GDM1 (cell line): Measurements from ENCODE around the gene SMPD2.

ENCODE experiments used
- DNase-seq: peaks from one replicate; lab custom pipeline; 2025; lab: John Stamatoyannopoulos, UW

Gene SMPD2

DNA sequence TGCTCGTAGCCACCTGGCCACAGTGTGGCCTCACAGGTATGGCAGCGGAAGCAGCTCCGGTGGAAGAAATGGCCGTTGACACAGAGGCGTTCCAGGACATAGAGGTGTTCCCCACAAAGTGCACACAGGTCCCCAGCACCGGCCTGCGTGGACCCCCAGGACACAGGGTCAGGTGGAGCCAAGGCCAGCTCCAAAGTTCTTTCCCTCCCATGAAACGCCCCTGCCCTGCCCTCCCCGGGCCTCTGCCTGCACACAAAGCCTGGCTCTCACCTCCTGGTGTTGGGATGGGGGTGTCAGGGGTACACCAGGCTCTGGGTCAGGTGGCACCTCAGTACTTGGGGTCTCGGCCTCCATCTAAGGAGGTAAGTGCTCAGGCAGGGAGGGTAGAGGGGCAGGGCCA is 6.6 kb downstream of the SMPD2 start:
- no peak for DNase-seq

DNA sequence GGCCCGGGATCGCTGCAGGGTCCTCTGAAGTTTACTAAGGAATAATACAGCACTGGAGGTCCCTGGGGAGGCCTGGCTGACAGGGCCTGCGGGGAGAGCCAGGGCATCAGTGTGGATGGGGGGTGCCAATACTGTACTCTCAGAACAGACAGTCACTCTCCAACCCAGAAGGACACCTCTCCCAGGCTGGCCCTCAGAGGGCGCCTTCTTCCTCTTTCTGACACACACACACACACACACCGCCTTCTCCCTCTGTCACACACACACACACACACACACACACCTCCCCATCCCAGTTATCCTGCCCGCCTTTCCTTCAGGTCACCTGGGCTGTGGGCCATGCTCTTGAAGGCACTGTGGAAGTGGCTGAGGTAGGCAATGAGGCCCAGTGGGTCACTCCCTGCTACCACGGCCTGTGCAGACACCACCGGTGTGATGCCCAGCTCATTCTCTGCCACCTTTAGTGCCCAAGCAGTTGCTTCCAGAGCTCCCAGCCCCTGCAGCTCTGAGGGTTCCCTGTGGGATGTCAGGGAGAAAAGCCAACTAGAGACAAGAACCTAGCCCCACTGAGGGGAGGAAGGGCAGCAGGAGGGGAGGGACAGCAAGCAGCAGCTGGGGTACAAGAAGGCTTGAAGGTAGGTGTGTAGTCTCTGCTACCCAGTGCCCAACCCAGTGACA is 7.5 kb downstream of the SMPD2 start:
- DNase-seq: peak; percentile 18

DNA sequence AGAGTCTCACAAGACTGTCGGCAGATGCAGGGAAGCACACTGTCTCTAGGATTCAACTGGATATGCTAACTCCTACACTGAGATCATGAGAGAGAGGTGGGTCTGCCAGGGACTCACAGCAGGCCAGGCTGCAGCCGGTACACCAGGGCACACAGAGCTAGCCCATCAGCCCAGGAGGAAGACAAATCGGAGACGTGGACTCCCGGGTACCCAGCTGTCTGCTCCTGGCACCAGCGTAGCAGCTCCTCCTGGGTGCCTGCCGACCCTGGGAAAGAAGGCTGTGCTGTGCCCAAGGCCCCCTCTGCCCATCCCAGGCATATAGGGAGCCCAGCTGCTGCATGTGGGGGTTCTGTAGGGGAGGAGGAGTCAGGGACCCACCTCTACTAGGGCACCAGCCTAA is 8.1 kb downstream of the SMPD2 start:
- no peak for DNase-seq

DNA sequence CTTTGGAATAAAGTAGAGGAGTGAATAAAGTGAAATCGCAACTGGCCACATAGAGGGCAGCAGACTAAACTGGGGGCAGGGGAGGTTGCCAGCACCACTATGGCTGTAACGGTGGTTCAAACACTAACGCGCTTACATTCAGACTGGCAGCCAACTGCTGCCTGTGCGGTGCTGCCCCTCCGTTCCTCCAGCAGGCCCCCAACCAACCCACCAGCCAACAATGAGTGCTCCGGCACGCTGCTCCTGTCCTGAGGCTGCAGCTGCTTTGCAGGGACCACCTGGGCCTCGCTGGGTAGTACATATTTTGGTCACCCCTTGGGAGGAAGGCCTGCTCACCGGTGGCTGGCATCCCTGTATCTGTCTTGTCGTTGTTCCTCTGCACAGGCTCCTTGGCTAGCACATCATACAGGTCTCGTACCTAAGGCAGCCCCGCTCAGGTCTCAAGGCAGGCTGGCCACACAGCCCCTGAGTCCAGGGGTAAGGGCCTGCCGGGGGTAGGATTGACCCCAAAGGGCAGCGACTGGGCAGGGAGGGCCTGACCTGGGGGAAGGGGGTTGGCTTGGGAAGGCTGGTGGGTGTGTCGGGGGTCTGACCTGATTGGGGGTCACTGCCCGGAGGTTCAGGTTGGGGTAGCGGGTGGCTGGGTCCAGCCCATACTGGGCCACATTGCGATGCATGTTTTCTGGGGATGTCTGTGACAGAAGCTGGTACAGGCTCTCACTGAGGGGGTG is 8.7 kb downstream of the SMPD2 start:
- DNase-seq: no peak

DNA sequence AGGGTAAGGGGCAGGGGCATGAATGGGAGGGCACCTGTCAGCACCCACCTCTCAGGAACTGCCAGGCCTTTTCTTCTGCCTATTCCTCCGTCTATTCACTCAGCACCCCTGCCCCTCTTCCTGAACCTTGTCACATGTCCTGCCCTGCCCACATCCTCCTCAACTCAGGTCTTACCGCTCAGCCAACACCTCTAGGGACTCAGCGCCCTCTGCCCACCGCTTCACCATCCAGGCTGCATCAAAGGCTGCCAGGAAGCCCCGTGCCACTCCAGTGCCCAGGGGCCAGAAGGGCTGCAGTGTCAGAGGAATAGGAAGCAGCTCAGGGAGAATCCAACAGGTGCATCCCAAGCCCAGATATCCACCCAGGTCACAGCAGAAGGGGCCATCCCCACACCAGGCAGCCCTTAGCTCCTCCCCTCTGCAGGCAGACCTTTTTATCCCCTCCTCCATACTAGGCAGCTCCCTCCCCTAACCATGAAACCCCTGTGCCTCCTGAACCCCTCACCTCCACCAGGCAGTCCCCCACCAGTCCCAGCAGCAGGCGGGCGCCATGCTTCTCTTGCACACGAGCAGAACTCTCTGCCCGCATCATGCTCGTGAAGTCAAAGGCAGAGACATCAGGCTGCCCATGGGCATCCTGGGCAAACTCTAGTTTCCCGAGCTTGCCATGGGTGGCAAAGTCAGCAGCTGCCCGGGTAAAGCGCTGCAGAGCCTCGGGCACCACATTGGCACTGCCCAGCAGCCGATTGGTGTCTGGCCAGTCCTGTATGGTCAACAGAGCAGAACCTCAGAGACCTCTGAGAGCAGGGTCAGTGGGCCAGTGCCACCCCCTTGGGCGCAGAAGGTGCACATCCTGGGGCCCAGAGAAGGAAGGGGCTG is 9.5 kb downstream of the SMPD2 start:
- DNase-seq: no peak

DNA sequence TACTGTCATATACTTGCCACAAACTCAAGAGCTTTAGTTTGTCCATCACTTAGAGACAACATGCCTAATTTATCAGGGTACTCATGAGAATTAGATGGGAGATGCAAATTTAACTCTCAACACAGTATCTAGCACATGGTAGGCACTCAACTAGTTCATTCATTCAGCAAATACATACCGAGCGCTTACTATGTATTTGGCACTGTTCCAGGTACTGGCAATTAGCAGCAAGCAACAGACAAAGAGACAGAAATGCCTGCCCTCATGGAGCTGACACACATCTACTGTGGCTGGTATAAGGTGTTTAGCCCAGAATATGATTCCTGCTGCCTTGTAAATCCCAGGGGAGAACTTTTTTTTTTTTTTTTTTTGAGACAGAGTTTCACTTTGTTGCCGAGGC is 10.3 kb downstream of the SMPD2 start:
- DNase-seq: no peak

DNA sequence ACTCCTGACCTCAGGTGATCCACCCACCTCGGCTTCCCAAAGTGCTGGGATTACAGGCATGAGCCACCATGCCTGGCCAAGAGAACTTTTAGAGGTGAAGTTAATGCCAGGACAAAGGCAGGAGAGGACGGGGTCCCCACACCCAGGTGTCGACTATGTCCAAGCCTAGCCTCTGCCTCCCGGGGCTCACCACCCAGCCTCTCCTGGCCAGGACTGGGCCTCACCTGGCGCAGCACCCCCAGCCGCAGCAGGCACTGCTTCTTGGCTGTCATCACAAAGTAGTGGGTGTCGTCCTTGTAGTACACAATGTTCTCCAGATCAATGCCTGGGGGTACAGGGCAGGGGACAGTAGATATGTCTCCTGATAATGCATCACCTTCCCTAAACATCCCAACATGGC is 10.9 kb downstream of the SMPD2 start:
- DNase-seq: no peak

DNA sequence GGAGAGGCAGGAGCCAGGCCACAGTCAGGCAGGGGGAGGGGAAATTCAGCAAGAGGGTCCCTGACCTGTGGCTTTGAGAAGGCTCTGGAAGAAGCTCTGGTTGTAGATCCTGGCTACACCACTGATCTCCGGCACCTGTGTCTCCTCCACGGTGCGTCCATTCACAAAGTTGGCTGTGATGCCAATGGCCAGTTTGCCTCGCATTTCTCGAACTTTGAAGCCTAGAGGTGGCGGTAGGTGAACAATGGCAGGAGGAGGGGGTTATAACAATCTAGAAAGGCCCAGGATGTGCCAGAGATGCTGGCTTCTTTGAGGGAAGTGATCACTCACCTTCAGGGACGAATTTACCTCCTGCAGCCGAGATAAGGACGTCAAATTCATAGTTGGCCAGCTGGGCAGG is 11.7 kb downstream of the SMPD2 start:
- no peak for DNase-seq

DNA sequence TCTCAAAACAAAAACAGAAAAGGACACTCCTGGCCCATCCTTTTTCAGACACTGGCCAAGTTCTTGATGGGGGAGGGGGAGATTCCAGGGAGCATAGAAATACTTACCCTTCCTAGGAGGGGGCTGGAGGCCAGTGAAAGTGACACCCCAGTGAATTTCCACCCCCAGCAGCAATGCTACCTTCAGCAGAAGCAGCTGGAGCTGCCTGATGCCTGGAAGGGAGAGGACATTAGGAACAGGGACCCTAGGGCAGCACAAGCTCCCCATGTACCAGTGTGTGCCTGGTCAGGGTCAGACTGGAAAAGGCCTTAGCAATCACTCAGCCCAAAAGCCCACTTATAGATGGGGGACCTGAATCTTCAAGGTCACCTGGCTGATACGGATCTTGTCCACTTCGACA is 12.6 kb downstream of the SMPD2 start:
- DNase-seq: no peak

DNA sequence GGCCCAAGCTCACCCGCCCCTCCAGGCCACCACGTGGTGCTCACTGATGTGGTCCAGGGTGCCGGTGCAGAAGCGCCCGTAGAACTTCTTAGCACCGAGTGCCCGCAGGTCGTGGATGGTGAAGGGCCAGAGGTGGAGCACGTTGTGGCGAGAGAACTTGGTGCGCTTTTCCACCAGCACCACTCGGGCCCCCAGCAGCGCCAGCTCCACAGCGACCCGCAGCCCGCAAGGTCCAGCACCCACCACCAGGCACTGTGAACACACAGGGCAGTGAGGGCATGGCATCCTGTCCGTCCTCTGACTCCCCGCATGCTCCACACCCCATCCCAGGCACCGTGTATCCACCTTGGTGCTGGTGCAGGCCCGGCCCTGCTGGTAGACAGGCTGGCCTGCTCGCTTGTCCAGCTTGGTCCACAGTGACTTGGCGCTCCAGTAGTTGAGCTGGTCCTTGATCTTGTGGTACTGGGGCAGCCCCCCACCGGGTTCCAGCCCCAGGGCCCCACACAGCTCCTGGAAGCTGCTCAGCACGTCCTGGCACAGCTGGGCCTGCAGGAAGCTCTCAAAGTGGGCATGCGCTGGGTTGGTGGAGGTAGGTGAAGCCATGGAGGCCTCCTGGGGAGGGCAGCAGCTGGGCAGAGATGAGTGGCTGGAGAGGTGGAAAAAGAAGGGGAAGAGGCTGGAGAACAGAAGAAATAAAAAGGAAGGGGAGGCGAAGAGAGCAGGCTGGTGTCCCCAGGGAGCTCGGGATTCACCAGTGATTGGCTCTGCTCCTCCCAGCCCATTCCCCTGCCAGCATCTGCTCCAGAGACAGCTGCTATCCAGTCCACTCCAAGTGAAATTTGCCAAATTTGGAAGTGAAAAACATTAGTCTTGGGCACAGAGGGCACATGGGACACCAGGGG is 13.3 kb downstream of the SMPD2 start:
- DNase-seq: no peak

DNA sequence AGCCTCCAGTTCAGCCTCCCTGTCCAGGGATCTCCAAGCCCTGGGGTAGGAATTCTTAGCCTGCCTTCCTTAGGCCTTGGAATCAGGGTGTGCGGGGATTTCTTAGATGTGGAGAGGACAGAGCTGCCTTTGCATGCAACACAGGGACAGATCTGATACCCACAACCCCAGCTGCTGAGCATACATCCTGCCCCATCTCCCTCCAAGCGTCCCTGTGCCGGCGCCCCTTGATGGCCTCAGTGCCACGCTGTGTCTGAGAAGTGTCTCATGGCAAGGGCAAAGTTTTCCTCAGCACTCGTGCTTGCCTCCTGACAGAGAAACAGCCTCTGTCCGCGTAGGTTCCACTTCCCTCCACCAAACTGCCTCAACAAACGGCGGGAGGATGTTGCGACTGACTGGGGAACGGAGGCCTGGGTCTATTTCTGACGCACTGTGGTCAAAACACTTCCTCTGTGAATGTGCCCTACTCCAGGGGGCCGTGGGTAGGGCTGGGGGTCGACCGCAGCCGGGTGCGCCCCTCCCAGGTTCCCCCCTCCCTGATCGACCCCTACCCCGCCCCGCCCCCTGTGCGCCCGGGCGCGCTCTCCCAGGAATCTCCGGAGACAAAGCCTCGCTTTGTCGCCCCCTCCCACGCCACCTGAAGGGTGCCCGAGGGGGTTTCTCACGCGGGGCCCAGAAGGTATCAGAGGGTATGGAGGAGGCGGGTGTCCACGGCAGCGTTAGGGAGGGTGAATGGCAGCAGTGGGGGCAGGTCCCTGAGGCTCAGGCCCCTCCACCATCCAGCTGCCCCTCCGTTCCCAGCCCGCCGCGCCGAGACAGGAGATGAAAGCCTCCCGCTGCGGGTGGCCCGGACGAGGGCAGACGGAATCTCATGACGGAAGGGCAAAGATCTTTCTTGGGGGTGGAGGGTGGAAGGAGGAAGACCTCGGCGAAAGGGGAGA is 14.2 kb downstream of the SMPD2 start:
- peak; percentile 73 for DNase-seq

DNA sequence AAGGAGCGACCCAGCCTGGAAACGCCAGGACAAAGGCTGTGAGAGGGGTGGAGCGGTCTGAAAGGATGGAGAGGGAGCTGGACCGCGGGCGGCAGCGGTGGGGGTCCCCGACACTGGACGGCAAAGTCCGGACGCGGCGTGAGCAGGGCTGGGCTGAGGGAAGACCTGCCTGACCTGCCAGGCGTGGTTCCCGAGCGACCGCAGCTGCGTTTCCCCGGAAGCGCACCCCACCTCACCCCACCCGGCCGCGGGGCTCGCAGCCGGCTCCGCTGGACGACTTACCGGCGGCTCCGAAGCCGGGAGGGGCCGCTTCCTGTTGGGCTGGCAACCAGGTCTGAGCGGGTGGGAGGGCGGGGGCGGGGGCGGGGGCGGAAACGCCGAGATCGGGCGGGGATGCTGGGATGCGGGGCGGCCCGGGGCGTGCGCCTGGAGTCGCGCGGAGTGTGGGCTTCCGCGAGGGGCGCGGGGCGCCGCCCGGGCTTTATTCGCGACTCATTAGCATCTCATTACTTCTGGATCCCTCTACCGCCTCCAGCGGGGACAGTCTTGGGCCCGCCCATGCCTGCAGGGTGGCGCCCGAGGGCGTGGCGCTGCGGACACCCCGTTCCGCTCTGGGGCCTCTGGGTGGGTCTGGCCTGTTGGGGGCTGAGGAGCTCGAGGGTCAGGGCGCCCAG is 15.1 kb downstream of the SMPD2 start, which contains the start of gene MICAL1:
MICAL1 (minus strand) TSS at position 336 of the 674 bp plus-strand sequence. CDS start 1,576 bp downstream, outside the sequence.
- DNase-seq: no peak

DNA sequence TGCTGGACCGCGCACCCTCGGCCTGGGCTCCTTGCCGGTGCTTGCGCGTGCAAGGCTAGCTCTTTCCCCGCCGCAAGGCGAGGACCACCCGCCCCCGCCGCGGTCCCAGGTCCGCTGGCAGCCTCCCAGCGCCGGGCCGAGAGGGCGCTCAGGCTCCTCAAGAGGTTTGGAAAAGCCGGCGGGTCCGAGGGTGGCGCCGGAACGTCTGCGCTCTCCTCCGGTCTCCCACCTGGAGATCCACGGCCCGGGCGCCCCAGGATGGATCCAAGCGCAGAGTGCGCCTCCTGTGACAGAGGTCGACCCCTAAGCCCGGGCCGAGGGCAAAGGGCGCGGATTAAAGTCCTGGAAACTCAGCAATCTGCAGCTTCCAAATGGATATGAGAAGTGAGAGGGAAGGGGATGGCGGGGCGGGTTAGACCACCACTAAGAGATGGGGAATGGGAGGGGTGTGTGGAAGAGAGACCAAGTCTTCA is 15.6 kb downstream of the SMPD2 start:
- no peak for DNase-seq

DNA sequence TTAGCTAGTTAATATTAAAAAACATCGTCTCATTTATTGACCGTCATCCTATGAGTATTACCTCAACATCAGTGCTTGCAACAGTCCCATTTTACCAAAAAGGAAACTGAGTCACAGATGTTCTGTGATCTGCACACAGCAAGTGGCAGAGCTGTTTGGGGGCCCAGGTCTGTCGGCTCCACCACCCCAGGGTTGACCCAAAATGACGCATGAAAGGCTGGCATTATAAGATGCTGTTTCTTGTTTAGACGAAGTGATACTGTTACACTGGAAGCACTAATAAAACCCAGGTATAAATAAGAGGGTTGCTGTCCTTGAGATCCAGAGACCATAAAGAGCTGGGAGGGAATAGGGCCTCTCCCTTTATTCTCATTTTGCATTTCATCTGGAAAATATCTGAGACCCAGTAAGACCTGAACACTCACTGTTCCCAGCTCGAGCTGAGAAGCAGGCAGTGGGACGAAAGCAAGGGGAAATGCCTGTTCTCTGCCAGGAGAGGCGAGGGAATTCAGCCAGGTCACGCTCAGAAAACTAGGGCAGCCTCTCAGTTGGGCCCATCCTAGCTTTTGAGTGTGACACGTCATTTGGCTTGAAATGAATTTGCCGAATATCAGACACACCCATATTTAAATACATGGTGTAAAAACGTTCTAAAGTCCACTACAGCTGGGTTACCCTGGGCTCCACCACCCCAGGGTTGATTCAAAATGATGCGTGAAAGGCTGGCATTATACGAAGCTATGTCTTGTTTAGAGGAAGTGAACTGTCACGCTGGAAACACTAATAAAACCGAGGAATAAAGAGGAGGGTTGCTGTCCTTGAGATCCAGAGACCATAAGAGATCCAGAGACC is 16.4 kb downstream of the SMPD2 start:
- no peak for DNase-seq

DNA sequence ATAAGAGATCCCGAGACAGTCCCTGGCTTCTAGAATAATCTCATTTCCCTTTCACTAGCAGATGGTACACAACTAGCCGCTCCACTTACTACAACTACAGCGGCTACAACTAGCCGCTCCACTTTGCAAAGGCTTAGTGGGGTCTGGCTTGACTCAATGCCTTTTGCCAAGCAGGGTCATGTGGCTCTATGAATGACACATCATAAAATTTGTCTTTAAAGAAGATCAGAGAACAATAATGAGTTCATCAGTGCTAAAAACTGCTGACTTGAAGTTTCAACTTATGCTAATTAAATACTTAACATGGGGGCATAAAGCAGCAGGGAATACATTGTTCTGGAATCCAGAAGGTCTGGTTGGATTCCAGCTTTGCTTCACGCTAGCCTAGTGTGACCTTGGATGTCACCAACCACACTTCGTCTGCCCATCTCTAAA is 17.1 kb downstream of the SMPD2 start:
- DNase-seq: no peak

DNA sequence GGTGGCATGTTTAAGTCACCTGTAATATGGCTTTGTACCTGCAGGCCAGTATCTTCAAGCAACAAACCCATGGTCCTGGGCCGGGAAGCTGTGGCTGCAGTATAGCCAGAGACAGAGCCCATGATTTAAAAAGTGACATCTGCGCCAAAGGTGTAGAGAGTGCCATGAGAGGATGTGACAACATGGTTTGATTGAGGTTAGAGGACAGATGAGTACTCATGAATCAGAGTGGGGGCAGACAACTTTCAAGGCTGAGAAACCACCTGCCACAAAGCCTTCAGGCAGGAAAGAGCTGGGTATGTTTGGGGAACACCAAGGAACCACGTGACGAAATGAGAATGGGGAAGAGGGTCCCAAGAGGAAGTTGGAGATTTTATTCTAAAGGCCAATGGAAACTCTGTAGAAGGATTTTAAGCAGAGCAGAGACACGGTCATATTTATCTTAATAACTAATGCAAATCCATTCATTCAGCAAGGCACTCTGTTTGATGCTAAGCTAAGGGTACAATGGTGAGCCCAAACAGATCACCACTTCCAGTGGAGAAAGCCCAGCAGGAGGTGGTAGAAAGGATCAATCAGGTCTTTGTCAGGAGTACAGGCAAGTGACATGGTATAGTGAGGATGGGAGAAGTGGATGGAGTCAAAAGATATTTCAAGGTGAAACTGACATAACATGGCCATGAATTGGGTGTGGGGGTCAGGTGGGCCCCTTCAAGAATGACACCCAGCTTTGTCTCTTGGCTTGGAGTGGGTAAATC is 18.4 kb downstream of the SMPD2 start:
- DNase-seq: peak; percentile 52

DNA sequence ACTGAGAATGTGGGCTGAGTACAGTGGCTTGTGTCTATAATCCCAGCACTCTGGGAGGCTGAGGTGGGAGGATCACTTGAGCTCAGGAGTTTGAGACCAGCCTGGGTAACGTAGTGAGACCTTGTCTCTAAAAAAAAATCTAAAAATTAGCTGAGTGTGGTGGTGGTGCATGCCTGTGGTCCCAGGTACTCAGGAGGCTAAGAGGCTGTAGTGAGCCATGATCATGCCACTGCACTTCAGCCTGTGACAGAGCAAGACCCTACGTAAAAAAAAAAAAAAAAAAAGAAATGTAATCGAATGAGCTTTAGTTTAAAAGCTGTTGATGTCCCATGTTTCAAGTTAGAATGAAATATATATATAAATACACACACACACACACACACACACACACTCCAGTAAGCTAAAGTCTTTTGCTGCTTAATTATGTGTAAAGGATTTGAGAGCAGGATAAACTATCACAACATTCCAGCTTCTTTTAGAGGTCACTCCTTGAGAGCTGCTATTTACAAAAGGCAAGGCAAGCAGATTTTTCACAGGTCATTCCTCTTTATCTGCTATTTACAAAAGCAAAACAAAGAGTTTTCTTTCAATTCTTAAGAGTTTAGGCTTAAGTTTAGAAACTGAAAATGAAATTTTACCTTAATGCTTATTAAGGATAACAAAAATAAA is 19.8 kb downstream of the SMPD2 start:
- DNase-seq: no peak
